GM21360 (cell line): Measurements from ENCODE around the gene GSG1L.

Source experiments
- ATAC-seq: cut with Tn5 transposase; IDR thresholded peaks from one replicate; pipeline ENCODE4 v1.9.1; 2021; ENCODE audit warnings: mild to moderate bottlenecking, moderate library complexity; ENCODE audit not compliant: unreplicated experiment

The GSG1L gene

GRCh38 chr16:28092721-28093384 is 29.3 kb upstream of the GSG1L start:
- ATAC-seq, result no peak

- no peak for ATAC-seq
Measured at GRCh38 chr16:28091656-28092055, 28.1 kb upstream of the GSG1L start.

DNA sequence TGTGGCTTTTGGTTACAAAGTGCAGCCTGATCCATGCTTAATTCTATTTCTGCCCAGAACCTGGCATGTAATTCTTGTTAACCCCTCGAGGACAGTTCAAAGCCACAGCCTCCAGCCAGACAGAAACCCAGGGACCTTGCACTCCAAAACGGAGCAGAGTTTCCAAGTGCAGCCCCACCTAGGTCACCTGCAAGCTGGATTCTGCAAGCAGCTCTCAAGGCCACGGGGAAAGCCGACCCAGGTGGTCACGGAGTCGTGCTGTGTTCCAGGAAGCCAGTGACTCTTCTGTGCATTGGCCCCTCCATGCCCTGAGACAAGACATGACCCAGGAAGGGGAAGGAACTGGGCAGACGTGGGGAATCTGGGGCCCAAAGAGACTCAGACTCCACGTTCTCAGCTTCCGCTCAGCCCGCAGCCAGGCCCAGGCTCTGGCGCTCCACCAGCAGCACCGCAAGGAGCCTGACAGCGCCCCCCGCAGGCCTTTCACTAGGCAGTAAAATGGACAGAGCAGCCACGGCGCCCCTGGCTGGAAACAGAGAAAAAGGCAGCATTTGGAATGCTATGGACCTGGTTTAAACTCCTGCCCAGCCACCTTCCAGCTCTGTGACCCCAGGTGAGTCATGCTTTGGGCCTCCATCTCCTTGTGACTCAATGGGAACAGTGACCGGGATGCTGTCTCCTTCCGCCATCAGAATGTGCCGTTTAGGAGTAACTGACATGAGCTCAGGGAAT is 27.3 kb upstream of the GSG1L start:
- ATAC-seq, result no peak

GRCh38 chr16:28089992-28090365 is 26.5 kb upstream of the GSG1L start:
- ATAC-seq, result no peak

- no peak for ATAC-seq
Measured at GRCh38 chr16:28089205-28089991, 25.9 kb upstream of the GSG1L start.

- ATAC-seq, result no peak
Measured at GRCh38 chr16:28087675-28088300, 24.3 kb upstream of the GSG1L start.

- ATAC-seq, result no peak
Measured at GRCh38 chr16:28087140-28087660, 23.7 kb upstream of the GSG1L start.

- ATAC-seq, result no peak
Measured at GRCh38 chr16:28086186-28087139, 22.9 kb upstream of the GSG1L start.

DNA sequence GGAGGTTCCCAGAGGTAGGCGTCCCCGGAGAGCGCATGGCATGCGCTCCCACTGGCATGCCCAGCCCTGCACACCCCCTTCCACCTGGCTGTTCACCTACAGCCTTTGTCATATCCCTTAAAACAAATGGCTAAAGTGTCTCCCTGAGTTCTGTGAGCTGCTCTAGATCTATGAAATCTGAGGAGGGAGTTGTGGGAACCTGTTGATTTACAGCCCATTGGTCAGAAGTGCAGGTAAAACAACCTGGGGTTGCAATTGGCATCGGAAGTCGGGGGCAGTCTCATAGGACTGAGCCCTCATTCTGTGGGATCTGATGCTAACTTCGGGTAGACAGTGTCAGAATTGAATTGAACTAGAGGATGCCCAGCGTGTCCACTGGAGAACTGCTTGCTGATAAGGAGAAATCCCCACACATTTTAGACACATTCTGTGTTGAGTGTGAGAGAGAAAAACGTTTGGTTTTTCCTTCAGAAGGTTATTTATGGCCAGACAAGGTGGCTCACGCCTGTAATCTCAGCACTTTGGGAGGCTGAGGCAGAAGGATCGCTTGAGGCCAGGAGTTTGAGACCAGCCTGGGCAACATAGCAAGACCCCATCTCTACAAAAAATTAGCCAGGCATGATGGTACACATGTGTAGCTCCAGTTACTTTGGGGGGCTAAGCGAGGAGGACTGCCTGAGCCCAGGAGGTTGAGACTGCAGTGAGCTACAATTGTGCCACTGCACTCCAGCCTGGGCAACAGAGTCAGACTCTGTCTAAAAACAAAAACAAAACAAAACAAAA is 22.1 kb upstream of the GSG1L start:
- no peak for ATAC-seq

DNA sequence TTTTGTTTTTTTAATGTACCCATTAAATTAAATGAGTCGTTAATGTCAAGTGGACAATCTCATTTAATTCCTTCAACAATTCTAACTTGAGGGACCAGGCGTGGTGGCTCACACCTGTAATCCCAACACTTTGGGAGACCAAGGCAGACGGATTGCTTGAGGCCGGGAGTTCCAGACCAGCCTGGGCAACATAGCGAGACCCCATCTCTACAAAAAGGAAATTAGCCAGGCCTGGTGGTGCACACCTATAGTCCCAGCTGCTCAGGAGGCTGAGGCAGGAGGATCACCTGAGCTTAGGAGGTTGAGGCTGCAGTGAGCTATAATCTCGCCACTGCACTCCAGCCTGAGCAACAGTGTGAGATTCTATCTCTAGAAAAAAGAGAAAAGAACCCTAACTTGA is 20.7 kb upstream of the GSG1L start:
- no peak for ATAC-seq

GRCh38 chr16:28082624-28083023 is 19.1 kb upstream of the GSG1L start:
- ATAC-seq, result no peak

DNA sequence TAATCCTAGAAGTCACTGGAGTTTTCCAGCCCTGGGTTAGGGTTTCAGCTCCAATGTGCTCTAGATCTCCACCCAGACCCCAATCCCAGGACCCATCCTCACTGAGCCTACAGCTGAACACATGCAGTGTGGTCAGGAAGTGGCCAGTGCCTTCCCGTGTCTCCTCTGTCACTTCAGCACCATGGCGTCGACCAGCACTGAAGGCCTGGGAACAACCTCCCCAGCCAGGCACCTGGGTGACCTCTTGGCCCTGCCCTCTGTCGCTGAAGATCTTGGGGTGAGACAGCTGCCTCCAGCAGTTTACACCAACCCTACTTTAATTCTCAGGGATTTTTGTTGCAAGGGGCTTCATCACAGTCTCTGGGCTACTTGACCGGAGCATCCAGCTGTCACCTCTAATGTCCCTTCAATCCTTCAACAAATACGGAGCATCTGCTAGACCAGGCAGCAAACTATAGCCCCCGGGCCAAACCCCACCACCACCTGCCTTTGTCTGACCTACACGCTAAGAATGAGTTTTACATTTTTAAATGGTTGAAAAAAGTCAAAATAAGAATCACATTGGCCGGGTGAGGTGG is 18.0 kb upstream of the GSG1L start:
- no peak for ATAC-seq

DNA sequence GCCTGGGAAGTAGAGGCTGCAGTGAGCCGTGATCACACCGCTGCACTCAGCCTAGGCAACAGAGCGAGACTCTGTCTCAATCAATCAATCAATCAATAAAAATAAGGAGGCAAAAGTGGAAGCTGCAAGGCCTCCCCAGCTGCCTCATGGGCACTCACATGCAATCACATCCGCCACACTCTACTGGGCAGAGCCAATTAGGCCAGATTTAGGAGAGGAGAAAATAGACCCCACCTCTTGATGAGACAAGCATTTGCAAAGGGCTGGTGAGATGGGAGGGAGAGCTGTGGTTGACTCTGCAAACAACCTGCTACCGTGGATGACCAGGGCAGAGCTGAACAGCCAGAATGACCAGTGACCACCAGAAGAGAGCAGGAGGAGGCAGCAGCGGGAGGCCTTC is 14.7 kb upstream of the GSG1L start:
- ATAC-seq, result no peak

- no peak for ATAC-seq
Measured at GRCh38 chr16:28073836-28074235, 10.3 kb upstream of the GSG1L start.

DNA sequence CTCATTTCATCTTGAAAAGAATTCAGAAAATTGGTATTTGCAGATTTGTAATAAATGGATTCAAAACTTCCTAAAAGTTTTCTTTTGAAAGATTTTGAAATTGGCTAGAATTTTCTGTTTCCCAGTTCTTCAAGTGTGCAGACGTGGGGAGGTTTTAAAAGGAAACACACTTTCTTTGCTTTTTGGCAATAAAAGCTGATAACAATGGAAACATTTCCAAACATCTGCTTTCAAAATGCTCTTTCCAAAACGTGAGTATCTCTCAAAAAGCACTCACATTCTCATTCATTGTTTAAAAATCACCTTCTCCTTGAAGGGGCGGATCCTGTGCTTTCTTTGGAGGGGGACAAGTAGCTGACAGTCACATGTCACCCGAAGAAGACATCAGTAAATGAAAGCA is 8.6 kb upstream of the GSG1L start:
- no peak for ATAC-seq

DNA sequence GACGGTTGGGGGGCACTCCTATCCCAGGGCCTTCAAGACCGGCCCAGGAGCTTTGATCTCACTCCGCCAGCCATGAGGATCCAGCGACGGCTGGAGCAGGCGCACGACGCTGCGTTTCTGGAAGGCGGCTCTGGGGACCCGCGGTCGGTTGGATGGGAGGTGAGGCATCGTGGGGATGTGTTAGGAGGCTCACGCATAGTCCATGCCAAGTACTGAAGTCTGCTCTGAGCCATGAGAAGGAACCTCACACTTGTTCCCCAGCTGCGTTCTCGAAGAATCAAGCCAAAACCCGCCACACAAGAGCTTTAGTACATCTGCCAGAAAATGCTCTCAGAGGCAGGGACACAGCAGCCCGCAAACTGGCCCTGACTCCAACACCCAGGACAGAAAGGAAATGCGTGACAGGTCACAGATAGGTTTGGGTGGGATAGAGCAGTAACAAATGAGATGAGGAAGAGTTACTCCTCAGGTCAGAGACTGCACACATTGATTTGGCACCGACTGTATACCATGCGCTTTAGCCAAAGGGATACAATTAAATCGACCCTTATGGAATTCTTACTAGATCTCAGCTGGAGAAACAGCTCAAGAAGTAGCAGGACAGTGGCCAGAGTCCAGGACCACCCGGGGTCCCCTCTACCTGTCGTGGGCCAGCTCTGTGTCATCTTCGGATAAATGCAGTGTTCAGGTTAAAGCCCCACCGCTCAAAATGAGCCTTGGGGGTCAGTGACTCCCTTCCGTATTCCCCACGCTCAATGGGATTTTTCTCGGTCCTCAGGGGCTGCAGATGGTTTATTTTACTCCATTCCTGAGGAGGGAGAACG is 6.7 kb upstream of the GSG1L start:
- ATAC-seq, result no peak

DNA sequence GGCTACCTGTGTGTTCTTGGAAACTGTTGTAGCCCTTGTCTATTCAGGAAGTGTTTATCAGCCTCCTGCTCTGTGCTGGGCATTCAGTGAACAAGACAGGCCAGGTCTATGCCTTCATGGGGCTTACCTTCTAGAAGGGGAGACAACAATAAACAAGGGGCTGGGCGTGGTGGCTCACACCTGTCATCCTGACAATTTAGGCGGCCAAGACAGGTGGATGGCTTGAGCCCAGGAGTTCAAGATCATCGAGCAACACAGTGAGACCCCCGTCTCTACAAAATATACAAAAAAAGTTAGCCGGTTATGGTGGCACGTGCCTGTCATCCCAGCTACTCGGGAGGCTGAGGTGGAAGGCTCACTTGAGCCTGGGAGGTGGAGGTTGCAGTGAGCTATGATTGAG is 5.5 kb upstream of the GSG1L start:
- ATAC-seq, result no peak
